CD4-positive, alpha-beta T cell treated with Interleukin-17A for 1 hour (primary cell): ENCODE results near the gene RAB3IP.
"Not testable (repeated sequence)": the region's sequence is repeated elsewhere in the genome, so short reads cannot be mapped to it uniquely, and the experiment has no call there.

Experiments
- DNase-seq: peaks from one replicate; pipeline ENCODE4 v3.0.0-alpha.2; 2020

The RAB3IP gene

DNA sequence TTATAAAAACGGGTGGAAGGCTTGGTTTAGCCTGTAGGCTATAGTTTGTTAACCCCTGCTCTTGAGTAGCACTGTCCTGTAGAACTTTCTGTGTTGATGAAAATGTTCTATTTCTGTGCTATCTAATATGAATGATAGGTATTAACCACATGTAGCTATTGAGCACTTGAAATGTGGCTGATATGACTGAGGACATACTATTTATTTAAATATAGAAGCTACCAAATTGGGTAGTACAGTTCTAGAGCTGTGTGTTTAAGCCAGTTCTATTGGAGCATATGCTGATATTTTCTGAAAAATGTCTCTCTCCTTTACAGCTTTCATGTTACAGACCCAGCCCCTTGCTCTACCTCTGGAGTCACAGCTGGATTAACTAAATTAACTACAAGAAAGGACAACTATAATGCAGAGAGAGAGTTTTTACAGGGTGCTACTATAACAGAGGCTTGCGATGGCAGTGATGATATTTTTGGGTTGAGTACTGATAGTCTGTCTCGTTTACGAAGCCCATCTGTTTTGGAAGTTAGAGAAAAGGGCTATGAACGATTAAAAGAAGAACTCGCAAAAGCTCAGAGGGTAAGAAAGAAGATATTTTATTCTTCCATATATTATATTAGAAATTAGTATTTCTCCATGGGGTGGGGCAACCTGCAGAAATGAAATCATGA, 17.6 kb downstream of the RAB3IP start:
- DNase-seq = no peak

DNA sequence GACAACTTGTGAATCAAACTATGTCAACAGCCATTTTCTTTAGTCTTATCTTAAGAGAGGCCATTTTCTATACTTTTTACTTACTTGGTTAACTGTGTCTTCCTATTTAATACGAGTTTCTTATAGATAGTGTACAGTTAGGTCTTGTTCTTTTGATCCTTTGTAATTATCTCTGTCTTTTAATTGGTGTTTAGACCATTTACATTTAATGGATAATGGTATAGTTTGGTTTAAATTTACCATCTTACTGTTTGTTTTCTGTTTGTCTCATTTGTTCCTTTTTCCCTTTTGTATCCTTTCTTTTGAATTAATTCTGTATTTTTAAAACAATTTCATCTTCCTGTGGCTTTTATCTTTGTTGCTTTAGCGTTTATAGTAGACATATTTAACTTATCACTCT, 19.4 kb downstream of the RAB3IP start:
- DNase-seq = no peak

GRCh38 chr12:69759581-69759980, 20.9 kb downstream of the RAB3IP start:
- DNase-seq = not testable (repeated sequence)

- DNase-seq = no peak
These were observed 26.9 kb downstream of the RAB3IP start for GRCh38 chr12:69765515-69765914.

- DNase-seq = no peak
These were observed 27.6 kb downstream of the RAB3IP start for GRCh38 chr12:69766260-69766659.

DNA sequence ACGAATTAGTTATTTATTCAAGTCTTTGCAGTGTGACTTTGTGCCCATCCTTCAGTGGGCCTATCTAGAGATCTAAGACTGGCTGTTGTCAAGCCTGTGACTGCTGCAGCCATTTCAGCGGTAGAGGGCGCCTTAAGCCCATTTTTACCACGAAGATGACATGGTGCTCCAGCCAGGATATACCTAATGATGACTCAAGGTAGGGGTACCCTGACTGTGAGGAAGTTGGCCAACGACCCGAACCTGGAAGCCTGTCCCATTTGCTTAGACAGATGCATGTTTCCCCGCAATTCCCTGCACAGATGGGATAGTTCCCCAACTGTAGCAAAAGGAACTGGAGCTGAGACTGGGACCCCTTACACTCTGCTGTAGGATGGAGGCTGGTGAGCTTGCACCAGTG, 41.3 kb downstream of the RAB3IP start:
- no peak for DNase-seq

DNA sequence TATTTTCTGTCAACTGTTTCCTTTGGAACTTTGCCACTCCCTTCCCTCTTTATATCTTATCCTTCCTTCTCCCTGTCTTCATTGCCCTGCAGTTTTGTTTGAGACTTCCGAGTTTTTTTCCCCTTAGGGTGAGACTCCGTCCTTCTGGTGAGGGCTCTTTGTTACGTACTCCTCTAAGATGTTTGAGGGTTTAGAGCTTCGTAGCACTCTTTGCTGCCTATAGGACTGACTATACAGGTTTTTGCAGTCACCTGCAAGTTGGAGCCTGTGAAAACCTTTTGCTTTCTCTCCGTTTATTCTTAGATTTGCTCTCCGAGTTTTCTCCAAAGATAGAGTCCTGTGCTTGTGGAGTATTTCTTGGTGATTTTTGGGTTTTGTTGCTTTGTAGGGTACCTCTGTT, 44.7 kb downstream of the RAB3IP start:
- no peak for DNase-seq

DNA sequence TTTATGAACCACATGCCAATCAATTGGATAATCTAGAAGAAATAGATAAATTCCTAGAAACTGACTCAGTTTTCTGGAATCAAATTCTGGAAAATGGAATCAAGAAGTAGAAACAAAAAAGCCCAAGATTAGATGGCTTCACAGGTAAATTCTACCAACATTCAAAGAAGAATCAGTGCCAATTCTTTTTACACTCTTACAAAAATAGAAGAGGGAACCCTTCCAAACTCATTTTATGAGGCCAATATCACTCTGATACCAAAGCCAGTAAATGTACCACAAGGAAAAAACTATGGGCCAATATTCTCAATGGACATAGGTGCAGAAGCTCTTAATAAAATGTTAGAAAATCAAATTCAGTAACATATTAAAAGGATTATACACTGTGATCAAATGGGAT, 50.7 kb downstream of the RAB3IP start:
- no peak for DNase-seq

DNA sequence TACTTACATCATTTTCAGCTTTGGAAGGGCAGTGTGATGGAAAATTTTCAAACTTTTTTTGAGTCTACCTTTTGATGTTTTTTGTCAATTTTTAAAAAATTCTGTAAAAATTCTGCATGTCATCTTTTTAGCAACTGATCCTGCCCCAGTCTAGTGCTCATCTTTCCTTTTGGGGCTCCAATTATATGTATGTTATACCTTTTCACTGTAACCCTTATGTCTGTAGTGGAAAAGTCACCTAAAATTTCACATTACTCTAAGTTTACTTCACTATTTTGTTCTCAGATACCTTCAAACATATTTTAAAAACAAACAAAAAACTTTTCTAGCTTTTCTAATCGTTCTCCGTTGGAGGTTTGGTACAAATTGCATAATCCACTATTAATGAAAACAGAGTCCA, 53.9 kb downstream of the RAB3IP start:
- DNase-seq = no peak

DNA sequence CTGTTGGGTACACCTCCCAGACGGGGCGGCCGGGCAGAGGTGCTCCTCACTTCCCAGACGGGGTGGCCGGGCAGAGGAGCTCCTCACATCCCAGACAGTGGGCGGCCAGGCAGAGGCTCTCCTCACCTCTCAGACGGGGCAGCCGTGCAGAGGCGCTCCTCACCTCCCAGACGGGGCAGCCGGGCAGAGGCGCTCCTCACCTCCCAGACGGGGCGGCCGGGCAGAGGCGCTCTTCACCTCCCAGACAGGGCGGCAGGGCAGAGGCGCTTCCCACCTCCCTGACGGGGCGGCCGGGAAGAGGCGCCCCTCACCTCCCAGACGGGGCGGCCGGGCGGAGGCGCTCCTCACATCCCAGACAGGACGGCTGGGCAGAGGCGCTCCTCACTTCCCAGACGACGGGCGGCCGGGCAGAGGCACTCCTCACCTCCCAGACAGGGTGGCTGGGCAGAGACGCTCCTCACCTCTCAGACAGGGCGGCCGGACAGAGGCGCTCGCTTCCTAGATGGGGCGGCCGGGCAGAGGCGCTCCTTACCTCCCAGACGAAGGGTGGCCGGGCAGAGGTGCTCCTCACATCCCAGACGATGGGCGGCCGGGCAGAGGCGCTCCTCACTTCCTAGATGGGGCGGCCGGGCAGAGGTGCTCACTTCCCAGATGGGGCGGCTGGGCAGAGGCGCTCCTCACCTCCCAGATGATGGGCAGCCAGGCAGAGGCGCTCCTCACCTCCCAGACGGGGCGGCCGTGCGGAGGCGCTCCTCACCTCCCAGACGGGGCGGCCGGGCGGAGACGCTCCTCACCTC, 68.6 kb downstream of the RAB3IP start:
- DNase-seq = not testable (repeated sequence)

DNA sequence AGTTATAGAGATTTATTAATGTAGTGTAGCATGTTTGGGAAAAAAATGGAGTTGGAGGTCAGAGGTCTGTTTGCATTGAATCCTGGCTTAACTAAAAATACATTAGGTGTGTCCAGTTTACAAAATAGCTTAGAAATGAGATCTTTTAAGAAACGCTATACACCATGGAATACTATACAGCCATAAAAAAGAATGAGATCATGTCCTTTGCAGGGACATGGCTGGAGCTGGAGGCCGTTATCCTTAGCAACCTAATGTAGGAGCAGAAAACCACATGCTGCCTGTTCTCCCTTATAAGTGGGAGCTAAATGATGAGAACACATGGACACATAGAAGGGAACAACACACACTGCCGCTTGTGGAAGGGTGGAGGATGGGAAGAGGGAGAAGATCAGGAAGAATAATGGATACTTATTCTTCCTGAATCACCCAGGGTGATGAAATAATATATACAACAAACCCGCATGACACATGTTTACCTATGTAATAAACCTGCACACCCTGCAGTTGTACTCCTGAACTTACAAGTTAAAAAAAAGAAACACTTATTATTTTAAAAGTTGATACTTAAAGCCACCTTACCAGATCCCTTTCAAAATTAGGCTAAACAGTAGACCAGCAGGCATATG, 72.3 kb downstream of the RAB3IP start:
- no peak for DNase-seq

GRCh38 chr12:69816082-69816481, 77.4 kb downstream of the RAB3IP start:
- no peak for DNase-seq

- no peak for DNase-seq
These were observed 82.4 kb downstream of the RAB3IP start for GRCh38 chr12:69821032-69821455.

GRCh38 chr12:69821456-69822159, 82.9 kb downstream of the RAB3IP start:
- DNase-seq = no peak

- no peak for DNase-seq
These were observed 83.7 kb downstream of the RAB3IP start for GRCh38 chr12:69822201-69822860.

DNA sequence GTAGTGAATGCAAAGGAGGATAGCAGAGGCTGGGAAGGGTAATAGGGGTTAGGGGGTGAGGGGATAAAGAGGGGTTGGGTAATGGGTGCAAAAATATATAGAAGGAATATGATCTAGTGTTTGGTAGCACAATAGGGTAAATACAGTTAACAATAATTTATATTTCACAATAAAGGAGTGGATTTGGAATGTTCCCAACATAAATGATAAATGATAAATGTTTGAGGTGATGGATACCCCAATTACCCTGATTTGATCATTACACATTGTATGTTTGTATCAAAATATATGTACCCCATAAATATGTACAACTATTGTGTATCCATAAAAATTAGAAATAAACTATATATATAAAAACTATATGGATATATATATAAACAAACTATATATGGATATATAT, 85.4 kb downstream of the RAB3IP start:
- DNase-seq = no peak

GRCh38 chr12:69824966-69825560, 86.4 kb downstream of the RAB3IP start, which contains the start of gene MYRFL:
TSS of gene MYRFL (plus strand) at chr12:69825227. CDS start at chr12:69825518, 291 bp downstream.
- no peak for DNase-seq

DNA sequence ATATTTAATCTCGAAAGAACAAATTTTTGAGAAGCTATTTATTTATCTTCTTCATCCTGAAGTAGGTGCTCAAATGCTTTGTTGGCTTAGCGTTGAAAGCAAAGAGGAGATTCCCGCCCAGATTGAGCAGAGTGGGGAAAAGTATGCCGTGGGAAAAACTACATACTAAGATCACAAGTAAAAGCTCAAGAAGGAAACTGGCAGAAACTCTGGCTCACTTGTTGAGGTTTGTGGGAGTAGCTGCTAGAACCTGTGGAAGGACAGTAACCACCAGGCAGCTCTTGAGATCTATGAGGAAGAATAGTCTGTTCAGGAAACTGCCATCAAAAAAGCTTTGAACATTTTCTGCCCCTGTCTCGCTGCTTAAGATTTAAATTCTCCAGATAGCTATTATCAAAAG, 90.2 kb downstream of the RAB3IP start:
- DNase-seq = no peak

GRCh38 chr12:69833696-69834095, 95.0 kb downstream of the RAB3IP start:
- DNase-seq = no peak

GRCh38 chr12:69834147-69834546, 95.5 kb downstream of the RAB3IP start:
- DNase-seq = no peak

GRCh38 chr12:69834576-69834975, 95.9 kb downstream of the RAB3IP start:
- no peak for DNase-seq

DNA sequence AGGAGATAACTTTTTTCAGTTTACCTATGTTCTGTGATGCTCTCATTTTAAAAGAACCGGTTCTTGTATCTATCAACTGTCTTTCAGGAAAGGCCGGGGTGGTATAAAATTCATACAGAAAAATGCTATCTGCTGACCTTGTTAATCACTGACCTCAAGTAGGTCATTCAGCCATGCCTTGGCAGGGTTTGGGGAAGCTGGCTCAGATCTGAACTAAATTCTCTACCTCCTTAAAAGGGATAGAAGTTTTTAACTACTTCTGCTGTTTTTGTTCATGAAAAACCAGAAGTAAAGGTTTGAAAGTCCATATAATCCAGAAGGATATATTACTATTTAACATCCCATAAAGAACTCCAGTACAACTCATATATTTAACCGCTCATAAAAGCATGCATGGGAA, 96.4 kb downstream of the RAB3IP start:
- no peak for DNase-seq
